Stimulated activated CD4-positive, alpha-beta T cell treated with anti-CD3 and anti-CD28 coated beads, Interleukin-2, amount 100 ng/mL, for 24 hours (primary cell): Measurements from ENCODE around the gene B4GALNT2.
"Not testable (repeated sequence)": the region's sequence is repeated elsewhere in the genome, so short reads cannot be mapped to it uniquely, and the experiment has no call there.

ENCODE experiments used
- DNase-seq, 2 donors: peaks; one replicate each; pipeline ENCODE4 v3.0.0-alpha.2; 2020

The B4GALNT2 gene

DNA sequence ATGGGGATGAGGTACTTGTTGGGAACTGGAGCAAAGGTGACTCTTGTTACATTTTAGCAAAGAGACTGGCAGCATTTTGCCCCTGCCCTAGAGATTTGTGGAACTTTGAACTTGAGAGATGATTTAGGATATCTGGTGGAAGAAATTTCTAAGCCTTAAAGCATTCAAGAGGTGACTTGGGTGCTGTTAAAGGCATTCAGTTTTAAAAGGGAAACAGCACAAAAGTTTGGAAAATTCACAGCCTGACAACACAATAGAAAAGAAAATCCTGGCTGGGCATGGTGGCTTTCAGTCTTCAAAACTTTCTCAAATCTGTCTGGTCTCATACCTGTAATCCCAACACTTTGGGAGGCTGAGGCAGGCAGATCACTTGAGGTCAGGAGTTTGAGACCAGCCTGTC, 52.0 kb downstream of the B4GALNT2 start:
- not testable (repeated sequence) for DNase-seq

DNA sequence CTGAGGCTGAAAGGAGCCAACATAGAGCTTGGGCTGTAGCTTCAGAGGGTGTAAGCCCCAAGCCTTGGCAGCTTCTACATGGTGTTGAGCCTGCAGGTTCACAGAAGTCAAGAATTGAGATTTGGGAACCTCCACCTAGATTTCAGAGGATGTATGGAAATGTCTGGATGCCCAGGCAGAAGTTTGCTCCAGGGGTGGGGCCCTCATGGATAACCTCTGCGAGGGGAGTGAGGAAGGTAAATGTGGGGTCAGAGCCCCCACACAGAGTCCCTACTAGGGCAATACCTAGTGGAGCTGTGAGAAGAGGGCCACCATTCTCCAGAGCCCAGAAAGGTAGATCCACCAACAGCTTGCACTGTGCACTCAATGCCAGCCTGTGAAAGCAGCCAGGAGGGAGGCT, 52.8 kb downstream of the B4GALNT2 start:
- not testable (repeated sequence) for DNase-seq

DNA sequence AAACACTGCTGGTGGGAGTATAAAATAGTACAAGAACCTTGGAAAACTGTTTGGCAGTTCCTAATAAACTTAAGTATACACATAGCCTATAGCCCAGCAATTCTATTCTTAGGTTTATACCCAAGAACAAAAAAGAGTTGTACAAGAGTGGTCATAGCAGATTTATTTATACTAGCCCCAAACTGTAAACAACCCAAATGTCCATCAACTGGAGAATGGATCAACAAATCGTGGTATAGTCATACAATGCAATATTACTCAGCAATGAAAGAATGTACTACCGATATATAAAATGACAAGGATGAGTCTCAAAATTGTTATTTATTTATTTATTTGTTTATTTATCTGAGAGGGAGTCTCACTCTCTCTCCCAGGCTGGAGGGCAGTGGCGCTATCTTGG, 54.7 kb downstream of the B4GALNT2 start:
- no peak for DNase-seq

DNA sequence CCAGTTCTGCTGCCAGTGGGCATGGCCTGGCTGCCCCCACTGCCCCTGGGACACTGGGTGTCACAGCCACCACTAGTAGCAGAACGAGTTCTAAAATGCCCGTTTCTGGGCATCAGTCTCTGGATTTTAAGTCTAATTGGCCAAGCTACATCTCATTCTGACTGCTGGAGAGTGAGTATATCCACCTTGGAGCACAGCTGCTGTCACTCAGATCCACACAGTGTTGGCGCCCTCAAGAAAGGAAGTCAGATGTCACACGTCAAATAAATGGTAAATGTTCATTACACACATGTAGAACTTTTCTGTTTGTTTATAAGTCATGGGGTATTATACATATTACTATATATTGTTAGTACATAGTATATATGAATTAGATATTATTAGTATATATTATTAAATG, 58.4 kb downstream of the B4GALNT2 start:
- DNase-seq, result no peak

DNA sequence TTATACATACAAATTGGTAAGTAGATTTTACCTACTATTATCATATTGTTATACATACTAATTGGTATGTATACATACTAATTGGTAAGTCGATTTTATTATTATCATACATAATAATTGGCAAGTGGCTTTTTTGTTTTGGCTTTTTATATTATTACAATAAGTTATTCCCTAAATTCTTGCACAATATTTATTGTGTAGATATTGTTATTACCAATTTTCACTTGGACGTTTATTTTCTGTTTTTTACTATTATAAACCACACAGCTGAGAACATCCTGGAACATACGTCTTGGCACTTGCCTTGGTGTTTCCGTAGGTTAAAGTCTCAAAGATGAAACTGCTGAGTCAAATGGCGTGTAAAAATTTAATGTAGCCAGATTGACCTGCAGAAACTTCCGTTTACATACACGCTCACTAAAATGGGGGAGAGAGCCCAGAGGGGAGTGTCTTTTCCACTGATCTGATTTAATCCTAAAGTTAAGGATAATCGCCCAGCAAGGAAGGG, 58.9 kb downstream of the B4GALNT2 start:
- DNase-seq, result no peak

DNA sequence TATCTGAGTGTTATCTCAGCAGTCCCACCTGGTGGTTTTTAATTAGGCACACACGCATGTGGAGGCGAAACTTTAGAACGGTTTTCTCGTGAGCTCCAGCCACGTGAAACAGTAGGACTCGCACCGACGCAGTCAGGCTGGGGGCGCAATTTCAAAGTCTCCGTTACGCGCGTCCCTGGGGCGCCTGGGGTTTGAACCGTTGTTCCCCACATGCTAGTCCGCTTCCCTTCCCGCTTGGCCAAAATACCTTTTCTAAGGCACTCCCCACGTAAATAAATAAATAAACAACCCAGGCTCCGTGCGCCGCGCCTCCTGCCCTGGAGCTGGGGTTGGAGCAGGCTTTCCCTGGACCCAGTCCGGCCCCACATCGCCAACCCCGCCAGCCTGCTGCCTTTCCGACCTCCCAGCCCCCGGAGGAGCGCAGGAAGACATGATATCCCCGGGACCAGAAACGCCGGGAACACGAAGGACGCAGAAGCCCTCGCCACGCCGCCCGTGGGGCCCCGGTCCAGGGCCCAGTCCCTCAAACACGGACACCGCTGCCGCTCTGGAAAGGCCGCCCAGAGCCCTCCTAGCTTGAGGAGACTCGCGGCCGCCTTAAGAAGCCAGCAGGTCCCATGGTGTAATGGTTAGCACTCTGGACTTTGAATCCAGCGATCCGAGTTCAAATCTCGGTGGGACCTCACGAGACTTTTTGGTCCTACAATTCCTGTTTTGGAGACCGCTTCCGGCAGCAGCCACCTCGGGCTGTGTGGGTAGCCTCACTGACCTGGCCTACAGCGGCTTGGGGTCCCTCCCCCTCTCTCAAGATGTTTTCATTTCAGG, 59.6 kb downstream of the B4GALNT2 start:
- peak; percentile 94 for DNase-seq

DNA sequence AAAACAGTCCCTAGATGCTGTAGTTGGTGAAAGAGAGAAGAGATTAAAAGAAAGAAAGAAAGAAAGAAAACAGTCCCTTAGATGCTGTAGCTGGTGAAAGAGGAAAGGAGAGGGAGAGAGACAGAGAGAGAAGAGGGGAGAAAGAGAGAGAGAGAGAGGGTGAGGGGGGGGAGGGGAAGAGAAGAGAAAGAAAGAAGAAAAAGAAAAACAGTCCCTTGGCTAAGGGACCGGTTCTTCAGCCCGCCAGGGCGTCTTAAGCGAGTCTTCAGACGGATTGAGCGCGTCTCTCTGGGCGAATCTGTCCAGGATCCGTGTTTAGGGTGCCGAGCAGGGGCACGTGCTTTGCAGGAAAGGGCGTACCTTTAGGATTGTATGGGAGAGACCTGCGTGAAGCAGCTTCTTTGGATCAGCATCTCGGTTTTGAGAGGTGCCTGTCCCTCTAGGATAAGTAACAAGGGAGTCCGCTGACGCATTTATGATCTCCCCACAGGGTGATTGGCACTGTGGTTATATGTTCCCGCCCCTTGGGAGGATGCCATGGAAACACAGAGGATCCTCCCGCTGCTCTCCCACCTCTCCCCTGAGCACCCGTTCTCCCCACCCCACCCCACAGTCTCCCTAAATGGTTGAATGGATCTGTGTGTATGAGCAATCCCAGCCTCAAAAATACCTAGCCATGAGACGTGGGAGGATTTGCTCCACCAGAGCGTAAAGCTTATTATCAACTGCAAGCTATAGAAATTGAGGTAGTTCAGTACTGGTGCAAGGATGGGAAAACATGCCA, 61.1 kb downstream of the B4GALNT2 start:
- DNase-seq, result no peak

DNA sequence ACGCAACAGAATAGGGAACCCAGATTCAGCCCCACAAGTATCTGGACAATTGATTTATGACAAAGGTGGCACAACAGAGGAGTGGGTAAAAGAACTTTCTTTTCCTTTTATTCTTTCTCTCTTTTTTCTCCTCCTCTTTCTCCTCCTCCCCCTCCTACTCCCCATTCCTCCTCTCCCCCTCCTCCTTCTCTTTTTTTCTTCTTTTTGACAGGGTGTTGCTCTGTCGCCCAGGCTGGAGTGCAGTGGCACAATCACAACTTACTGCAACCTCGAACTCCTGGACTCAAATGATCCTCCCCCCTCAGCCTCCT, 61.7 kb downstream of the B4GALNT2 start:
- no peak for DNase-seq

DNA sequence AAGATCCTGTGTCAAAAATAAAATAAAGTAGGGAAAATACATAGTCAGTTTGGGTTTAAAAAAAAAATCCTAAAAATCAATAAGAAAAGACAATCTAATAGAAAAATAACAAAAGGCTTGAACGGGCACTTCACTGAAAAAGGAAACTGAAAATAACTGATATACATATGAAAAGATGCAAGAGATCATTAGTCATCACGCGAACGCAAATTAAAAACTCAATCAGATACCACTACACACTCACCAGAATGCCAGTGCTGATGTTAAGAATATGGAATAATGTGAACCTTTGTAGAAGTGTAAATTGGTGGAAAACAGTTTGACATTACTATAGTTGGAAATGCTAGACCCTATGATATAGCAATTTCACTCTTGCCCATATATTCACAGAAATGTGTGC, 63.2 kb downstream of the B4GALNT2 start:
- no peak for DNase-seq

DNA sequence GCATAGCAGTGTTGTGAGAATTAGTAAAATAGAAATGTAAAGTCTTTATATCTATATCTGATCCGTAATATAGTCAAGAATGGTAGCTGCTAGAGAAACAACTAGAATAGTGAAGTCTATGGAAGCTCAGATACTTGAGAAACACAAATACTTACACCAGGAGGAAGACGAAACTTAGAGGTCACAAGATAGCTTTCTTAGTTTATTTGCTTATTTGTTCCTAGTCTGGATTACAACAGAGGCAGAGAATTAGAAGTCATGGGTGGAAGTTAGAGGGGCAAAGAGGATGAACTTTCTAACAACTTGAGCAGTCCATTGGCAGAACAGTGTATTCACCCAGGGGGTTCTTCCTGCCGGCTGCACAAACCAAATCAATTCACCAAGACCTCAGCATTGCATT, 64.0 kb downstream of the B4GALNT2 start:
- no peak for DNase-seq

DNA sequence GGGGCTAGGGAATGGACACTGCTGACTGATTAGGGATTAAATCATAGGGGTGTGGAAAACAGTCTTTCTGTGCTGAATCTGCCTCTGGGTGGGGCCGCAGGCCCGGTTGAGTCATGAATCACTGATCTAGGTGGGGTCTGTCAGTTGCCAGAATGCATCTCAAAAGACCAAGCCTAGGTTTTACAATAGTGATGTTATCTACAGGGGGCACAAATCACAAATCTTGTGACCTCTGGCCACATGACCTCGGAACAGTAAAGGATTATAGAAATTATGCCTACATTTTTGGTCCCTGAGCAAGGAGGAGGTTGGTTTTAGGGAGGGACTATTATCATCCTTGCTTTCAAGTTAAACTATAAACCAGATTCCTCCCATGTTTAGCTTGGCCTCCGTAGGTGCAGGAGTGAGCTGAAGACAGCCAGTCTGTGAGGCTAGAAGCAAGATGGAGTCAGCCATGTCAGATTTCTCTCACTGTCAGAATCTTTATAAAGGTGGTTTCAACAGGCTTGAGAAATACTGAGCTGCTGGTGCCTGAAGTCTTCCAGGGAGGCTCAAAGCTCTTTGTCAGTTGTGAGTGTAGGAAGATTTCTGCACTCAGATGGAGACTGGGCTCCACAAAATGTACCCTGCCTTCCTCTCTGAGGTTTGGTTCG, 64.9 kb downstream of the B4GALNT2 start:
- no peak for DNase-seq

DNA sequence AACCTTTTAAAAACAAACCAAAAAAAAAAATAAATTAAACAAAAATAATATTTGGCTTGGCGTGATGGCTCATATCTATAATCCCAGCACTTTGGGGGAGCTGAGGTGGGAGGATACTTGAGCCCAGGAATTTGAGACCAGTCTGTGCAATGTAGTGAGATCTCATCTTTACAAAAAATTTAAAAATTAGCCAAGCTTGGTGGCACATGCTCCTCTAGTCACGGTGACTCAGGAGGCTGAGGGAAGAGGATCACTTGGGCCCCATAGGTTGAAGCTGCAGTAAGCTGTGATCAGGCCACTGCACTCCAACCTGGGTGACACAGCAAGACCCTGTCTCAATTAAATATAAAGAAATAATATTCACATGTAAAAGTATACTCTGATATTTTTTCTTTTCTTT, 65.6 kb downstream of the B4GALNT2 start:
- no peak for DNase-seq

DNA sequence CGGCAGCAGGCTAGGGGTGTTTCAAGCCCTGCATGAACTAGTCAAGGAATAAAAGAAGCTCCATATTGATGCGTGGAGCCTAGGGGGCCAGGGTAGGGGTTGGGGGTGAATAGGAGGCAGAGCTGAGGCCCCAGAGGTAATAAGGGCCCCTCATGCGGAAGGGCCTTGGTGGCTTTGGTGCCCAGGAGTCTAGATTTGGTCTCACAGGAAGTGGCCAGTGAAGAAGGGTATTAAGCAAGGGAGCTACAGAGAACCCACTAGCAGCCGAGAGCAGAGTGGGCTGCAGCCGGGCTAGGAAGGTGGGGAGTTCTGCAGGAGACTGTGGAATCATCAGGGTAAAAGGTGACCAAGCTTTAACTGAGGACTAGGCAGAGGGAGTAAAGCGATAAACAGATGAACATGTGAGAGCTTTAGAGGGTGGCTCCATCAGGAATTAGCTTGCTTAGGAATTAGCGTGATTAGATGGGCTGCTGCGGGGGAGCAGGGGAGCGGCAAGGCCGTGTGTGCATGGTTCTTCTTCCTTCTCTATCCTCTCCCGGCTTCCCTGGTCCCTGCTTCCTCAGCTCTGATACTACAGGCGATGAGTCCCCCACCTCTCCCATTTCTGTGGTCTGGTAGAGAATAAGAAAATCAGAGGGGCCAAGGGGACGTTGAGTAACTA, 68.0 kb downstream of the B4GALNT2 start:
- DNase-seq, result no peak

DNA sequence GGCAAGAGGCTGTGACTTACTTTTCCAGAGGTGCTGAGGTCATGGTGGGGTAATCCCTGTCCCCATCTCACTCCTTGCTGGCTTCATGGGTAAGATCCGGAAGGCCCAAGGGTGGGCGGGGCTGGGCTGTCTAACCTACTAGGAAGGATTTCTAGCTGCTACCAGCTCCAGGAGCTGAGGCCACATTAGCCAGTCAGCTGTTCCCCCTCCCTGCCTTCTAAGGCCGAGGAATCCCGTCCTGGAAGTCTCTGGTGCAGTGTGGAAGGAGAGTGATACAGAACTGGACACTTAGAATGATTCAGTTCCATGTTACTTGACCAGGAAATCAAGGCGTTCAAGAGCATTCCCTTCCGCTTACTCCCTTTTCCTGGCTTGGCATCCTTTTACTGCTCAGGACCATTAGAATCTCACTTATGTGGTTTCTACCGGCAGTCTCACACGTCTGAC, 68.9 kb downstream of the B4GALNT2 start:
- DNase-seq, result no peak

DNA sequence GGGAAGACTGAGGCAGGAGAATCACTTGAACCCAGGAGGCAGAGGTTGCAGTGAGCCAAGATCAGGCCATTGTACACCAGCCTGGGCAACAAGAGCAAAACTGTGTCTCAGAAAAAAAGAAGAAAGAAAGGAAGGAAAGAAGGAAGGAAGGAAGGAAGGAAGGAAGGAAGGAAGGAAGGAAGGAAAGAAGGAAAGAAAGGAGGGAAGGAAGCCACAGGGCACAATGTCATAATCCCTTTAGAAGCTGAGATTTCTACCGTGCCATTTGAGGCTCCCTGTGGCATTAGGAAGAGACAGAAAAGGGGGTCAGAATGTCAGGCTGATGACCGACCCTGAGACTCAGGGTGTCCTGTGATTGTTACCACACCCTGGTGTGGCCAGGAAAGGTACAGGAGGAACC, 71.2 kb downstream of the B4GALNT2 start:
- no peak for DNase-seq

DNA sequence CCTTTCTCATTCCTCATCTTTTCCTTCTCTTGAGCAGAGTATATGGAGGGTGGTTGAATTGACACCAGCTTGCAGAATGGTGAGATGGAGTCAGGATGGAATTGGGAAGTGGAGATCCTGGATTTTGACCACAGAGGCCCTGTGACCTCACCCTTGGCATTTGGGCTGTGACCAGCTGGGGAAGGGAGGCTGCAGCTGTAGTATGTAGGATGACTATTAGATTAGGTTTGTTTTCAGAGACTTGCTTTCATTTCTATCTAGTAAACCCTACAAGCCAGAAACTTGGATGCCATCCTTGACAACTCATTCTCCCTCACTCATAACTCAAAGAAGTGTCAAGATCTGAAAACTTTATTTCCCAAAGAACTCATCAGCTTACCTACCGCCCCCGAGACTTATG, 71.9 kb downstream of the B4GALNT2 start:
- DNase-seq, result no peak

DNA sequence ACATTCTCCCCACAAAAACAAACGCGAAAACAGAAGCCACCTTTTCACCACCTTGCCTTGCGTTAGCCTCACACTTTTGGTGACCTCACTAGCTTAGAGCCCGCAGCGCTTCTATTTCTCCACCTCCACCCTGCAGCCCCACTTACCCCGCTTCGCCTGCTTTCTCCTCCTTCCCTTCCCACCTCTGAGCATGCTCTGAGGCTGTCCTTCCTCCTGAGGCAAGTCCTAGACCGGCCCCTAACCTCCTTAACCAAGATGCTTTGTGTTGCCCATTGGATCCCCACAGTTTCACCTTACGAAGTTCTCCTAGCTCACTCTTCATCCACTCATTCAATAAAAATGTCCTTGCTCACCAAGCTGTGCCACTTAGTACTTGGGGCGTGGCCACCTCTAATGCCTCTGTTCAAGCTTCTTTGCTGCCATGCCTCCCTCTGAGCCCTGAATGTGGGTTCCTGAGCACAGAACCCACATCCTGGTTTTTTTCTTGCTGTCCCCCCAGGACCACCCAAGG, 76.5 kb downstream of the B4GALNT2 start:
- DNase-seq, result no peak

DNA sequence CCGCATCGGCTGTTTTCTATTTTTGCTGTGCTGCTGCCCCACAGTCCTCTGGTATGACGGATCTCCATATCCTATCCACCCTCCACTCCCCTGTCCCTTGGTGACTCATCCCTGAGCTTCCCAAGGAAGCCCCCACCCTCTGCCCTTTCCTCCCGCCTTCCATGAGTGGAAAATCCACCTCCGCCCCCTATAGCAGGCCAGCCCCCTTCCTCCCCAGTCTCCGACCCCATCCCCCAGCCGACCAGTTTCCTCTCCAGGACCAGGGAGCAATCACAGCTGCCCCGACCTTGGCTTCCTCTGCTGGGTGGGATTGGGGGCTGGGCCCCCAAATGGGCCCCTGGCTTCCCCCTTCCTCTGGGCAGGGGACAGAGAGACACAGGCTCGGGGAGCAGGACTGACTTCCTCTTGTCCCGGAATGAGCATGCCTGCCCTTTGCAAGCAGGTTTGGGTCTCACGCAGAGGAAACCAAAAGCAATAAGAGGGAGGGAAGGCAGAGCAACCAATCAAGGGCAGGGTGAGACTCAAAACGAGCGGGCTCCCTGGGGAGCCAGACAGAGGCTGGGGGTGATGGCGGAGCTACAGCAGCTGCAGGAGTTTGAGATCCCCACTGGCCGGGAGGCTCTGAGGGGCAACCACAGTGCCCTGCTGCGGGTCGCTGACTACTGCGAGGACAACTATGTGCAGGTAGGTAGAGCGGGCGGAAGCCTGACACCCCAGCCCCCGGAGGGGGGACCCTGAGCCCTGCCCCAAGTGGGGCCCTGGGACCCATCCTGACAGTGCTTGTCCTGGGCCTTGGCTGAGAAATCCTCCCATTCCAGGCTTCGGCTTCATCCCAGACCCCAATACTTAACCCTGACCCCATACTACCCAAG, 77.8 kb downstream of the B4GALNT2 start, which contains the start of the genes ABI3 and GNGT2:
TSS of gene ABI3 (plus strand) at position 550 of the 872 bp plus-strand sequence. CDS start at position 568, 18 bp downstream.
TSS of gene GNGT2 (minus strand) at position 417 of the 872 bp plus-strand sequence. CDS start 3,152 bp downstream, outside the sequence.
- peak; percentile 70 for DNase-seq

DNA sequence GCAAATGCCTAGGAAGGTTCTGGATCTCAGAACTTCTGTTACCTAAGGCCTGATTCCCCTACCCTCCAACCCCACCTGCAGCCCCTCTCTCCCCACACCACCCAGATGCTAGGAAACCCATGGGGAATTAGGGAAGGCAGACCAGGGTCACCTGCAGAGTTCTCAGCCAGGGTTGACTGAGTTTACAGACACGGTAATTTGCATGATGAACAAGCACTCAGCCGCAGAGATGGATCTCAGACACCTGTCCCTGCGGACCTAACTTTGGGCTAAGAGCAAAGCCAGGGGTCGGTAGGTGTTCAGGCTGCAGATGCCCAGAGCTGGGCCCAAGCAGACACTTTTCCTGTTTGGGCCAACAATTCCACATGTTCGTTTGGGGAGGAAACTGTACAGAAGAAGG, 80.8 kb downstream of the B4GALNT2 start:
- no peak for DNase-seq

DNA sequence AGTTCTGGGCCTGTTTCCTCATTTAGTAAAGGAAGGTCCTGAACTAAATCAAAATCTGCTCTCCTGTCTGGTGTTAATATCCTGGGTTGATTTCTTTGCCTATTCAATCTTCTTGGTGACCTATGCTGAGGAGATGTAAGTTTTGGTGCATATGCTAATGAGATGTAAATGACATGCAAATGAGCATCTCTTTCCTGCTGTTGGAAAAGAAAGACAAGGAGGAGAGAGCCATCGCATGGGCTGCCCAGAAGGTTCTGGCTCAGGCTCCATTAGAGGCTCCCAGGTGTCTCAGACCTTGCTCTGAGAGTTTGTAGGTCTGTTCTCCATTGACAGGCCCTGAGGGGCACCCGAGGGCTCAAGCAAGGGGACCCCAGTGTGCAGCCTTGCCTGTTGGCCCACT, 81.3 kb downstream of the B4GALNT2 start:
- DNase-seq, result no peak

DNA sequence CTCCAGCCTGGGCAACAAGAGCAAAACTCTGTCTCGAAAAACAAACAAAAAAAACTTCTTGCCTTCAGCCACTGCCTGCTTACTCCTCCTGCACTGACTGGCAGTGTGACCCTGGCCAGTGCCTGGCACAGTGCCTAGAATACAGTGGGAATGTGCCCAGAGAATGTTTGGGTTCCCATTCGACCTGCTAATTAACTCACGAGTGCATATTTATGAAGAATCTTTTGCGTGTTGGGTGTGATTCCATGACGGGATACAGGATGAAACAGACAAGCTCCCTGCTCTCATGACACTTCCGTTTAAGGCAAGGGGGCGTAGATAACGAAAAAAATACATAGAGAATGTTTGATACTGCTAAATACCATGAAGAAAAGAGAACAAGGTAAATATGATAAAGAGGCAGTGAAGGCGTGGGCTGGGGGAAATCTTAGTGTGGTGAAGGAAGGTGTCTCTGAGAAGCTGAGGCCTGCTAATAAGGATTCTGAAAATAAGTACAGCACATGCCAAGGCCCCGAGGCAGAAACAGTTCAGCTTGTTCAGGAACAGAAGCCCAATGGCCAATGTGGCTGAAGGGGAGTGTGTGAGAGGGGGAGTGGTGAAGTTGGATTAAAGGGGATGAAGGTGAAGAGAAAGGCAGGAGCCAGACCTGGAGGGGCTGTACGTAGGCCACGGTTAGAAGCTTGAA, 82.2 kb downstream of the B4GALNT2 start:
- no peak for DNase-seq
